HL-60 (cell line): ENCODE data around the gene NPHP1.

Source experiments
- GABPA ChIP-seq: IDR thresholded peaks from 2 replicates; pipeline ENCODE4 v1.6.1; 2012; ENCODE audit warnings: low read depth
- TF ChIP-seq, protein P1 (sequence below): IDR thresholded peaks from one replicate; pipeline ENCODE4 v1.5.1; 2011; ENCODE audit warnings: low read length, control low read depth, inconsistent platforms; ENCODE audit not compliant: insufficient read depth
- TF ChIP-seq, protein P2 (sequence below): IDR thresholded peaks from 2 replicates; pipeline ENCODE4 v1.6.1; 2012; ENCODE audit warnings: low read depth; ENCODE audit not compliant: insufficient replicate concordance

DNA sequence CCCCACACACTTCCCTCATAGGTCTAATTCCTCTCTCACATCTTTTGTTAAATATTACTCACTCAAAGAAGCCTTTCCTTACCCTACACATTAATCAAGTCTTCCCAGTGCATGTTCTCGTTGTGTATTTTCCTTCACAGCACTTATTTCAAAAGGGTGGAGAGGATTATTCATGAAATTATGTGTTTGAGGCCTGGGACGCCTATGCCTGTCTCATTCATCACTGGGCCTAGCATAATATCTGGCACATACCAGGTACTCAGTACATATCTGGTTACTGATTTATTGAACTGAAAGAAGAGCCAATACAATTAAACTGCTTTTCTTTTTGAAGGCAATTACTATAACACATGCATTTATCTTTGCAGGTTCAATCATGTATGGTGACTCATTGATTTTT is 74.1 kb downstream of the NPHP1 start:
- TF ChIP-seq, protein P1, sequence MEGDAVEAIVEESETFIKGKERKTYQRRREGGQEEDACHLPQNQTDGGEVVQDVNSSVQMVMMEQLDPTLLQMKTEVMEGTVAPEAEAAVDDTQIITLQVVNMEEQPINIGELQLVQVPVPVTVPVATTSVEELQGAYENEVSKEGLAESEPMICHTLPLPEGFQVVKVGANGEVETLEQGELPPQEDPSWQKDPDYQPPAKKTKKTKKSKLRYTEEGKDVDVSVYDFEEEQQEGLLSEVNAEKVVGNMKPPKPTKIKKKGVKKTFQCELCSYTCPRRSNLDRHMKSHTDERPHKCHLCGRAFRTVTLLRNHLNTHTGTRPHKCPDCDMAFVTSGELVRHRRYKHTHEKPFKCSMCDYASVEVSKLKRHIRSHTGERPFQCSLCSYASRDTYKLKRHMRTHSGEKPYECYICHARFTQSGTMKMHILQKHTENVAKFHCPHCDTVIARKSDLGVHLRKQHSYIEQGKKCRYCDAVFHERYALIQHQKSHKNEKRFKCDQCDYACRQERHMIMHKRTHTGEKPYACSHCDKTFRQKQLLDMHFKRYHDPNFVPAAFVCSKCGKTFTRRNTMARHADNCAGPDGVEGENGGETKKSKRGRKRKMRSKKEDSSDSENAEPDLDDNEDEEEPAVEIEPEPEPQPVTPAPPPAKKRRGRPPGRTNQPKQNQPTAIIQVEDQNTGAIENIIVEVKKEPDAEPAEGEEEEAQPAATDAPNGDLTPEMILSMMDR = no peak
- no peak for TF ChIP-seq GABPA
- TF ChIP-seq, protein P2, sequence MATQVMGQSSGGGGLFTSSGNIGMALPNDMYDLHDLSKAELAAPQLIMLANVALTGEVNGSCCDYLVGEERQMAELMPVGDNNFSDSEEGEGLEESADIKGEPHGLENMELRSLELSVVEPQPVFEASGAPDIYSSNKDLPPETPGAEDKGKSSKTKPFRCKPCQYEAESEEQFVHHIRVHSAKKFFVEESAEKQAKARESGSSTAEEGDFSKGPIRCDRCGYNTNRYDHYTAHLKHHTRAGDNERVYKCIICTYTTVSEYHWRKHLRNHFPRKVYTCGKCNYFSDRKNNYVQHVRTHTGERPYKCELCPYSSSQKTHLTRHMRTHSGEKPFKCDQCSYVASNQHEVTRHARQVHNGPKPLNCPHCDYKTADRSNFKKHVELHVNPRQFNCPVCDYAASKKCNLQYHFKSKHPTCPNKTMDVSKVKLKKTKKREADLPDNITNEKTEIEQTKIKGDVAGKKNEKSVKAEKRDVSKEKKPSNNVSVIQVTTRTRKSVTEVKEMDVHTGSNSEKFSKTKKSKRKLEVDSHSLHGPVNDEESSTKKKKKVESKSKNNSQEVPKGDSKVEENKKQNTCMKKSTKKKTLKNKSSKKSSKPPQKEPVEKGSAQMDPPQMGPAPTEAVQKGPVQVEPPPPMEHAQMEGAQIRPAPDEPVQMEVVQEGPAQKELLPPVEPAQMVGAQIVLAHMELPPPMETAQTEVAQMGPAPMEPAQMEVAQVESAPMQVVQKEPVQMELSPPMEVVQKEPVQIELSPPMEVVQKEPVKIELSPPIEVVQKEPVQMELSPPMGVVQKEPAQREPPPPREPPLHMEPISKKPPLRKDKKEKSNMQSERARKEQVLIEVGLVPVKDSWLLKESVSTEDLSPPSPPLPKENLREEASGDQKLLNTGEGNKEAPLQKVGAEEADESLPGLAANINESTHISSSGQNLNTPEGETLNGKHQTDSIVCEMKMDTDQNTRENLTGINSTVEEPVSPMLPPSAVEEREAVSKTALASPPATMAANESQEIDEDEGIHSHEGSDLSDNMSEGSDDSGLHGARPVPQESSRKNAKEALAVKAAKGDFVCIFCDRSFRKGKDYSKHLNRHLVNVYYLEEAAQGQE = no peak
